ENCODE data around the gene CCDC28B. TPM values are rescaled to one million over a fixed set of nuclear protein-coding genes. Genes with fewer than 3 reads are reported as not detected.

CCDC28B gene
- total RNA-seq, 4 donors from 2014 or later: 2.2 to 7.6 (median 5.2) TPM

- H3K27ac ChIP-seq: no peak overlapping the region
- WGBS, 2 donors: 88 to 90% methylated on average over 3 of the region's 3 CpGs
Observed at GRCh38 chr1:32198237-32199042, 2.0 kb upstream of the CCDC28B start.

GRCh38 chr1:32199043-32199716 is 1.2 kb upstream of the CCDC28B start:
- DNase-seq: no peak
- H3K9me3 ChIP-seq: no peaks in the 10 kb centered on the region
- peaks cover 25% of the 10 kb centered on the region in 2 donors for H3K36me3 ChIP-seq
- no peak for TF ChIP-seq POLR2A (IDR thresholded peaks at IDR 0.05)
- no peak for TF ChIP-seq CTCF (IDR thresholded peaks at IDR 0.05)
- intact Hi-C loops (cut with DNase I): no loop called here
- 54 to 78% methylated on average over 4 of the region's 4 CpGs for WGBS, 2 donors
- H3K27ac ChIP-seq: no peak overlapping the region
- H3K4me1 ChIP-seq: peaks cover 12 to 25% of the 10 kb centered on the region in 2 donors
- no peak overlapping the region for H3K4me3 ChIP-seq (replicated peaks in 1 of 3)
- no peaks in the 10 kb centered on the region for H3K27me3 ChIP-seq

More at GRCh38 chr1:32198237-32199042, 2.0 kb upstream of the CCDC28B start:
- Histone ChIP-seq H3K4me3 (replicated peaks in 1 of 3) (no peak overlapping the region), H3K27me3 (no peaks in the 10 kb centered on the region), H3K9me3 (no peaks in the 10 kb centered on the region), H3K36me3 (peaks cover 32% of the 10 kb centered on the region in 2 donors), H3K4me1 (peaks cover 12 to 25% of the 10 kb centered on the region in 2 donors)
- intact Hi-C loops (cut with DNase I): no loop called here
- no peak for DNase-seq
- TF ChIP-seq POLR2A (IDR thresholded peaks at IDR 0.05): no peak
- TF ChIP-seq CTCF (IDR thresholded peaks at IDR 0.05): no peak

GRCh38 chr1:32199717-32200072 is 700 bp upstream of the CCDC28B start:
- WGBS, 2 donors: 28 to 38% methylated on average over 3 to 4 of the region's 6 CpGs
- intact Hi-C loops (cut with DNase I): no loop called here
- peak; percentile 62 to 77 for DNase-seq
- no peaks in the 10 kb centered on the region for H3K9me3 ChIP-seq
- H3K4me3 ChIP-seq (replicated peaks in 1 of 3): no peak overlapping the region
- peaks cover 12 to 26% of the 10 kb centered on the region in 2 donors for H3K4me1 ChIP-seq
- peaks cover 19 to 20% of the 10 kb centered on the region in 2 donors for H3K36me3 ChIP-seq
- H3K27ac ChIP-seq: peak overlapping the region in 2 of 3 donors; percentile 35 to 74
- TF ChIP-seq CTCF (IDR thresholded peaks at IDR 0.05) (no peak), POLR2A (IDR thresholded peaks at IDR 0.05) (no peak)
- no peaks in the 10 kb centered on the region for H3K27me3 ChIP-seq

GRCh38 chr1:32201011-32201855 is 838 bp downstream of the CCDC28B start:
- Histone ChIP-seq H3K36me3 (peaks cover 4 to 10% of the 10 kb centered on the region in 2 donors), H3K4me1 (peaks cover 23 to 37% of the 10 kb centered on the region in 2 donors), H3K27ac (peak overlapping the region; percentile 31 to 74 (median 35)), H3K27me3 (no peaks in the 10 kb centered on the region), H3K4me3 (replicated peaks in 1 of 3) (peak overlapping the region in 2 of 3 donors; percentile 16 to 58), H3K9me3 (no peaks in the 10 kb centered on the region)
- WGBS, 2 donors: 6 to 9% methylated on average over 15 to 20 of the region's 26 CpGs
- DNase-seq: peak; percentile 74 to 76
- TF ChIP-seq CTCF (IDR thresholded peaks at IDR 0.05): peak in 1 of 6 experiments; percentile 12
- no peak for TF ChIP-seq POLR2A (IDR thresholded peaks at IDR 0.05)
- intact Hi-C loops (cut with DNase I): no loop called here
